HTR-8/SVneo (cell line): ENCODE results near the gene ANKRD24.
"Not testable (repeated sequence)": the region's sequence is repeated elsewhere in the genome, so short reads cannot be mapped to it uniquely, and the experiment has no call there.

Experiments
- DNase-seq: peaks from one replicate; pipeline ENCODE4 v3.0.0; 2011; ENCODE audit warnings: low spot score, mixed read lengths; ENCODE audit not compliant: insufficient read length
- FAIRE-seq: peaks from 2 replicates; lab custom pipeline; 2011; peaks lifted over from hg19 to GRCh38; lab: Jason Lieb, UNC

Gene ANKRD24

GRCh38 chr19:4227771-4228170 lies 45.3 kb downstream of the ANKRD24 start:
- FAIRE-seq (no peak), DNase-seq (no peak)

DNA sequence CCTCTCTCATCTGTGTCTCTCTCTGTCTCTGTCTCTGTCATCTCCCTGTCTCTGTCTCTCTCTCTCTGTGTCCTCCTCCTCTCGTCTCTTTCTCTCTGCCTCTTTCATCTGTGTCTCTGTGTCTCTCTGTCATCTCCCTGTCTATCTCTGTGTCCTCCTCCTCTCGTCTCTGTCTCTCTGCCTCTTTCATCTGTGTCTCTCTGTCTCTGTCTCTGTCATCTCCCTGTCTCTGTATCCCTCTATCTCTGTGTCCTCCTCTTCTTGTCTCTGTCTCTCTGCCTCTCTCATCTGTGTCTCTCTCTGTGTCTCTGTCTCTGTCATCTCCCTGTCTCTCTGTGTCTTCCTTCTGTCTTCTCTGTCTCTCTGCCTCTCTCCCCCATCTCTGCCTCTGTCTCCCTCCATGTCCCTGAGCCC lies 46.3 kb downstream of the ANKRD24 start:
- DNase-seq (no peak), FAIRE-seq (no peak)

GRCh38 chr19:4229179-4229931 lies 46.9 kb downstream of the ANKRD24 start, which contains the start of gene EBI3:
Gene EBI3, plus strand, starts transcription at chr19:4229523. Its CDS starts 28 bp downstream, at chr19:4229551.
- FAIRE-seq (no peak), DNase-seq (peak; percentile 59)

DNA sequence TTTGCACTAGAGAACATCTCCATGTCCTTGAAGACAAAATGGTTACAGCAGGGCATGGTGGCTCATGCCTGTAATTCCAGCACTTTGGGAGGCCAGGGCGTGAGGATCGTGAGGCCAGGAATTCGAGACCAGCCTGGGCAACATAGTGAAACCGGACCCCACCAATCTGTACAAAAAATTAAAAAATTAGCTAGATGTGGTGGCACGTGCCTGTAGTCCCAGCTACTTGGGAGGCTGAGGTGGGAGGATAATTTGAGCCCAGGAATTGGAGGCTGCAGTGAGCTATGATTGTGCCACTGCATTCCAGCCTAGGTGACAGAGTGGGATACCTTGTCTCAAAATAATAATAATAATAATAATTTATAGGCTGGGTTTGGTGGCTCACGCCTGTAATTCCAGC lies 47.7 kb downstream of the ANKRD24 start:
- not testable (repeated sequence) for DNase-seq, FAIRE-seq

GRCh38 chr19:4231521-4231920 lies 49.0 kb downstream of the ANKRD24 start:
- not testable (repeated sequence) for FAIRE-seq, DNase-seq

DNA sequence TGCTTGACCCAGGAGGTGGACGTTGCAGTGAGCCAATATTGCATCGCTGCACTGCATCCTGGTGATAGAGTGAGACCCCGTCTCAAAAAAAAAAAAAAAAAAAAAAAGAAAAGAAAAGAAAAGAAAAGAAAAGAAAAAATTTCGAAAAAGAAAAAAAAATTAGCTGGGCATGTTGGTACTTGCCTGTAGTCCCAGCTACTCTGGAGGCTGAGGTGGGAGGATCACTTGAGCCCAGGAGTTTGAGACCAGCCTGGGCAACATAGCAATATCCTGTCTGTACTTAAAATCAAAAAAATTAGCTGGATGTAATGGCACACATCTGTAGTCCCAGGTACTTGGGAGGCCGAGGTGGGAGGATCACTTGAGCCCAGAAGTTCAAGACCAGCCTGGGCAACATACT lies 49.6 kb downstream of the ANKRD24 start:
- not testable (repeated sequence) for DNase-seq, FAIRE-seq

DNA sequence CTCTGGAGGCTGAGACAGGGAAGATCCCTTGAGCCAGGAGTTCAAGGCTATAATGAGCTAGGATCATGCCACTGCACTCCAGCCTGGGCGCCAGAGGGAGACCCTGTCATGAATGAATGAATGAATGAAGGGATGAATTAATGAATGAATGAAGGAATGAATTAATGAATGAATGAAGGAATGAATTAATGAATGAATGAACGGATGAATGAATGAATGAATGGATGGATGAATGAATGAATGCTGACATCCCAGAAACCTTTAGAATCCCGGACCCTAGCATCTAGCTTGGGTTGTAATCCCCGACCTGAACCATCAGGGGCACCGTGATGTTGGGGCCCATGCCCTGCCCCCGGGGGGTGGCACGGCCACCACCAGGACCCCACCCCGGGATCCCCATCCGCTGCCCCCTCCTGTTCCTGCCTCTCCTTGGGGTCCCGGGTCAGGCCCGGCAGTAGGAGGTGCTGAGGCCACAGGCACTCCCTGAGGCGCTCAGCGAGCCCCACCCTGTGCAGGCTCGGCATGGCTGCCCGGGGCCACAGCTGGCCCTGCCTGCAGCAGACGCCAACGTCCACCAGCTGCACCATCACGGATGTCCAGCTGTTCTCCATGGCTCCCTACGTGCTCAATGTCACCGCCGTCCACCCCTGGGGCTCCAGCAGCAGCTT lies 50.3 kb downstream of the ANKRD24 start:
- FAIRE-seq: no peak
- DNase-seq: no peak

GRCh38 chr19:4233282-4233853 lies 50.9 kb downstream of the ANKRD24 start:
- FAIRE-seq: no peak
- no peak for DNase-seq

DNA sequence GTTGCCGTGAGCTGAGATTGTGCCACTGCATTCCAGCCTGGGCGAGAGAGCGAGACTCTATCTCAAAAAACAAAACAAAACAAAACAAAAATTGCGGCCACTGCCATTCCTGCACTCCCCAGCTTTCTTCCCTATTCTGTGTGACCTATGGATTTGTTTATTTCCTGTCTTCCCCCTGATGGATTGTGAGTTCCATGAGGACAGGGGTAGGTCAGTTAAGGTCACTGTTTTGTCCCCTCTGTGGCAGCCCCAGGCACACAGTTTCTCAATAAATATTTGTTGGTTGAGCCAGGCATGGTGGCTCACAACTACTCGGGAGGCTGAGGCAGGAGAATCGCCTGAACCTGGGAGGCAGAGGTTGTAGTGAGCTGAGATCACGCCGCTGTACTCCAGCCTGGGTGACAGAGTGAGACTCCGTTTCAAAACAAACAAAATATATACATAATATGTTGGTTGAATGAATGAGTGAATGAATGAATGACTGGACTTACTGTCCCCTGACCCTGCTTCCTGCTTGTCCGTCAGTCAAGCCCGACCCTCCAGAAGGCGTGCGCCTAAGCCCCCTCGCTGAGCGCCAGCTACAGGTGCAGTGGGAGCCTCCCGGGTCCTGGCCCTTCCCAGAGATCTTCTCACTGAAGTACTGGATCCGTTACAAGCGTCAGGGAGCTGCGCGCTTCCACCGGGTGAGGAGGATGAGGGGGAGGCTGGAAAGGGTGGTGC lies 51.8 kb downstream of the ANKRD24 start:
- no peak for DNase-seq
- FAIRE-seq: no peak

DNA sequence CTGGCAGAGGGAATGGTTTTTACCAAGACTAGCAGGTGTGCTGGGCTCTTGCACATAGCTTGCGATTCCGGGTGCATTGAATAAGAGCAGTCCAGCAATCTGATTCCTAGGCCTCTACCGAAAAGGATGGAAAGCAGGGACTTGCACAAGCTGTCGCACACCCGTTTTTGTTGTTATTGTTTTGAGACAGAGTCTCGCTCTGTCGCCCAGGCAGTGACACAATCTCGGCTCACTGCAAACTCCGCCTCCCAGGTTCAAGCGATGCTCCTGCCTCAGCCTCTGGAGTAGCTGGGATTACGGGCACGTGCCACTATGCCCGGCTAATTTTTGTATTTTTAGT lies 52.3 kb downstream of the ANKRD24 start:
- DNase-seq (no peak), FAIRE-seq (no peak)

DNA sequence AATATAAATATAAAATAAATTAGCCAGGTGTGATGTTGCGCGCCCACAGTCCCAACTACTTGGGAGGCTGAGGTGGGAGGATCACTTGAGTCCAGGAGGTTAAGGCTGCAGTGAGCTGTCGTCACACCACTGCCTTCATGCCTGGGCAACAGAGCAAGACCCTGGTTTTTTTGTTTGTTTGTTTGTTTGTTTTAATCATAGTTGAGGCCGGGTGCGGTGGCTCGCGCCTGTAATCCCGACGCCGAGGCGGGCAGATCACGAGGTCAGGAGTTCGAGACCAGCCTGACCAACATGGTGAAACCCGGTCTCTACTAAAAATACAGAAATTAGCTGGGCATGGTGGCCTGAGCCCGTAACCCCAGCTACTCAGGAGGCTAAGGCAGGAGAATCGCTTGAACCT lies 55.0 kb downstream of the ANKRD24 start:
- not testable (repeated sequence) for FAIRE-seq, DNase-seq

DNA sequence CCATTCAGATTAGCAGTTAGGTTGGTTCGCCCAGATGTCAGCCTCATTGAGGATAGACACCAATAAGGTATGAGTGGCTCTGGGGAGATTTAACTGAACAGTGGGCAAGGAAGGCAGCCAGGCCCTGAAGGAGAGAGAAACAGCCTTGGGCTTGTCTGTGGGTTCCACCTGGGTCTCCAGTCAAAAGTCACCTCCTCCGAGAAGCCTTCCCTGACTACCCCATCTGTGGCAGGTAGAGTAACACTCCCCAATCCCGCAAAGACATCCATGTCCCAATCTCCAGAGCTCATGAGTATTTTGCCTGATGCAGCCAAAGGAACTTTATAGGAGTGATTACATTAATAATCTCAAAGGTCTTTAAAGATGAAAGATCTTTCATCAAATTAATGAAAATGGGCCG lies 56.3 kb downstream of the ANKRD24 start:
- FAIRE-seq (no peak), DNase-seq (no peak)

DNA sequence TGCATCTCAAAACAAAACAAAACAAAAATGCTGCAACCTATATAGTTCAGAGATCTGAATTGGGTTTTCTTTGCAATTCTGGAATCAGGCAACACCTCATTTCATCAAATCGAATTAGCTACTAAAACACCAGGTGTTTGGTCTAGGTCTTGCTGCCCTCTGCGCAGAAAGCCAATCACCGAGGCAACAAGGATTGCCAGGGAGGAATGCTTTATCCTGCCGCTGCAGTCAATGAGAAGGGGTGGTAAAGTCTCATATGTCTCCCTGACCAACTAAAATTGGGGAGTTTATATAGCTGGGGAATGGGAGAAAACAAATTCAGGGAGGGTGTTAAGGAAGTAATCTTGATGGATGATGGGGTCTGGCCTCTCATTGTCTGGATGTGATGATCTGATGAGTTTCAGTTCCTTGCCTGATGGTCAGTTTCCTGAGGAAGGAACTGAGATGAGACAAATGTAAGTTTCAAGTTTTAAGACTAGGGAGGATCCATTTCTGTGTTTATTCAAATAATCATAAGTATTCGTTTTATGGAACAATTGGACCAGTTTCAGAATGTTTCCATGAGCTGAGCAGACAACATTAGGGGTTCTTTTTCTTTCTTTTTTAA lies 59.4 kb downstream of the ANKRD24 start:
- DNase-seq (no peak), FAIRE-seq (no peak)

DNA sequence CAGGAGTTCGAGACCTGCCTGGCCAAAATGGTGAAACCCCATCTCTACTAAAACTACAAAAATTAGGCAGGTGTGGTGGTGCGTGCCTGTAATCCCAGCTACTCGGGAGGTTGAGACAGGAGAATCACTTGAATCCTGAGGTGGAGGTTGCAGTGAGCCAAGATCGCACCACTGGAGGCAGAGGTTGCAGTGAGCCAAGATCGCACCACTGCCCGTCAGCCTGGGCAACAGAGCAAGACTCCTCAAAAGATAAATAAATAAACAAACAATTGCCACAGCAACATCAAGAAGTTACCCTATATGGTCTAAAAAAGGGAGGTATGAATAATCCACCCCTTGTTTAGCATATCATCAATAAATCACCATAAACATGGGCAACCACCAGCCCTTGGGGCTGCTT lies 63.4 kb downstream of the ANKRD24 start:
- FAIRE-seq, DNase-seq: not testable (repeated sequence)

DNA sequence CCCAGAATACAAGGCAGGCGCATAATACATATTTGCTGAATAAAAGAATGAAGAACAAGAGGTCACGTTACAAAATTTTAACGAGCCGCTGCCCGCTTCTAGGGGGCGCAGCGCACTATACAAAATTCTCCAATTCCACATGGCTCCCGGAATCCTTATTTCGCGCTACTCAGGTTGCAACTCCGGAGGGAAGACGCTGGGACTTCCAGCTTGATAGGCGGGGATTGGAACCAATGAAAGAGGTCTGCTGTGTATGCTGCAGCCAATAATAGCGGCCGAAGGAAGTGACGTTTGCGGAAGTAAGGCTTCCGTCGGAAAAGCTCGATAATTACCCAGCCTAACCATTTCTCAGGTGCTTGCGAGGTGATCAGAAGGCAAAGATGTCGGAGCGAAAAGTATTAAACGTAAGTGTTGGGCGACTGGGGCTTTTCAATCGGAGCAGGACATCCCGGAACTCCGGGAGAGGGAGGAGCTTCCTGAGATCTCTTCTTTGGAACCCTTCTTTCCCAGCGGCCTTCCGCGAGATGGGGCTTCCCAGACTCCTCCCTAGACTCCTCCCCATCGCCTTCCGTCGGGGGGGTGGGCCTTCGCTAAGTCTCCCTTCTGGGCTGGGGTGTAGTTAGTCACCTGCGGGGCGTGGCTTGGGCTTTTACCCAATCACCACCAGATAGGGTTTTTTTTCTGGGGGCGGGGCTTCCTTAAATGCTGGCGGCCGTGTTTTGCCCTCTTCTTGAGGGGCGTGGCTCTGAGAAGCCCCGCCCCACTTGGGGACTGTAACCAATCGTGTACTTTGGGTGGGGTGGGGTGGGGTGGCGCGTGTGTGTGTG lies 64.5 kb downstream of the ANKRD24 start, which contains the start of gene YJU2:
TSS of gene YJU2 (plus strand) at position 314 of the 827 bp plus-strand sequence. CDS start at position 381, 67 bp downstream.
- no peak for FAIRE-seq
- peak; percentile 97 for DNase-seq

DNA sequence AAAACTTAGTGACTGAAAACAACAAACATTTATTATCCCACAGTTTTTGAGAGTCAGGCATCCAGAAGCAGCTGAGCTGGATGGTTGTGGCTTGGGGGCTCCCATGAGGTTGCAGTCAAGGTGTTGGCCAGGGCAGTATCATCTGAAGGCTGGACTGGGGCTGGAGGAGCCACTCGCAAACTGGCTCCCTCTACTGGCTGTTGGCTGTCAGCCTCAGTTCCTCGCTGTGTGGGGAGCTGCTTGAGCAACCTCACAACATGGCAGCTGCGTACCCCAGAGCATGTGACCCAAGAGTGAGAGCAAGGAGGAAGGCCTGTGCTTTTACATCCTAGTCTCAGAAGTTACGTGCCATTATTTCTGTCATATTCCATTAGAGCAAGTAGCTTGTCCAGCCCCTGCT lies 74.1 kb downstream of the ANKRD24 start:
- FAIRE-seq: no peak
- DNase-seq: no peak

GRCh38 chr19:4257025-4257424 lies 74.5 kb downstream of the ANKRD24 start:
- DNase-seq: no peak
- FAIRE-seq: no peak

- no peak for DNase-seq
- no peak for FAIRE-seq
Observed at GRCh38 chr19:4258181-4258580, 75.7 kb downstream of the ANKRD24 start.

DNA sequence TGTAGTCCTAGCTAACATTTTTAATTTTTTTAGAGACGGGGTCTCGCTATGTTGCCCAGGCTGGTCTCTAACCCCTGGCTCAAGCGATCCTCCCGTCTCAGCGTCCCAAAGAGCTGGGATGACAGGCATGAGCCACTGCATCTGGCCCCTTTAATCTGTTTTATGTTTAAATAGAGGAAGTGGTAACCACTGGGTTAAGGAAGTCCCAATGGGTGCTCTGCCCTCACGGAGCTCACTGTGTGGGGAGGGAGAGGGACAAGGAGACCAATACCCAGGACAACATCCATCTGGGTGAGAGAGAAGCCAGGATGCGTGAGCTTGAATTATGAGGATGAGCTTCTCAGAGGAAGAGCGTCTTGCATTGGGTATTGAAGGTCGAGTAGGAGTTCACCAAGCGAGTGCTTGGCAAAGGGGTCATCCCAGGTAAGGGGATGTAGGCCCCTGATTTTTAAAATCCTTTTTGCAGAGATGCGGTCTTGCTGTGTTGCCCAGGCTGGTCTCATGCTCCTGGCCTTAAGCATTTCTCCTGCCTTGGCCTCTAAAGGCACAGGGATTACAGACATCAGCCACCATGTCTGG lies 78.2 kb downstream of the ANKRD24 start:
- DNase-seq (no peak), FAIRE-seq (no peak)
